Activated CD4-positive, CD25-positive, alpha-beta regulatory T cell treated with anti-CD3 and anti-CD28 coated beads, Interleukin-2, amount 50 U/mL, for 16 hours (primary cell): ENCODE measurements around the gene MACROH2A2.
"Not testable (repeated sequence)": the region's sequence is repeated elsewhere in the genome, so short reads cannot be mapped to it uniquely, and the experiment has no call there.

ENCODE experiments used
- DNase-seq: peaks from one replicate; pipeline ENCODE4 v3.0.0-alpha.2; 2020; ENCODE audit warnings: low read depth, low spot score

Gene MACROH2A2

GRCh38 chr10:70158113-70158512, 105.5 kb downstream of the MACROH2A2 start:
- no peak for DNase-seq

DNA sequence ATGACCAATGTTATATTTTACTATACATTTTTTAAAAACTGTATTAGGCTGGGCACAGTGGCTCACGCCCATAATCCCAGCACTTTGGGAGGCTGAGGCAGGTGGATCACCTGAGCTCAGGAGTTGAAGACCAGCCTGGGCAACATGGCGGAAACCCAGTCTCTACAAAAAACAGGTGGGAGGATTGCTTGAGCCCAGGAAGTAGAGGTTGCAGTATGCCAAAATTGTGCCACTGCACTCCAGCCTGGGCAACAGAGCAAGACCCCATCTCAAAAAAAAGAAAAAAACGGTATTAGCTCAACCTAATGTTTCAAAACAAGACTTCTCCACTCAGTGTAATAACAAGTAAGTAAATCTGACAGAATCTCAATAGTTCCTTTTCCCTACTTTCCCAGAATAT, 106.7 kb downstream of the MACROH2A2 start:
- not testable (repeated sequence) for DNase-seq

DNA sequence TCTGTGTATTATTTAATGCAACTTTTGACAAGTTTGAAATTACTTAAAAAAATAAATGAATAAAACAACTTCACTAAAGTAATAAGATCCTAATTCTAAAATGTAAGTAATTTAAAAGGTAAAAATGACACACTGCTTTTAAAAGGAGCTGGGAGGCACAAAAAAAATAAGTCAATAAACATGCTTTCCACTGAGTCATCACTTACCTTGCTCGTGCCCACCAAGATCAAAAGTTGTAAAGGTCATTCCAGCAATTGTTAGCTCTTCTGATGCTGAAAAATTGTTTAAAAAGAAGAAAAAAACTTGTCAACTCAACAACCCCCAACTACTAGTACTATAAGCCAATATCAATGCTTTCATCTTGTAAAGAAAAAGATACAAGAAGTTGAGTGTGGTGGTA, 108.2 kb downstream of the MACROH2A2 start:
- no peak for DNase-seq
